ENCODE results near the gene CAPN12. TPM values are rescaled to one million over a fixed set of nuclear protein-coding genes. Genes with fewer than 3 reads are reported as not detected.

CAPN12 gene
- polyA plus RNA-seq, 3 donors: 1.8 TPM; not detected in 2

GRCh38 chr19:38726761-38727301 is 17.4 kb downstream of the CAPN12 start:
- no peak overlapping the region for H3K4me3 ChIP-seq (replicated peaks in 1 of 3; ENCODE audit: low read depth in 2 of 3, low read length in 3 of 3)
- H3K27me3 Mint-ChIP-seq (ENCODE audit: low read depth in 3 of 3): peaks cover 0 to 1% (median 0%) of the 10 kb centered on the region in 3 donors

GRCh38 chr19:38726284-38726673 is 18.0 kb downstream of the CAPN12 start:
- H3K27me3 Mint-ChIP-seq (ENCODE audit: low read depth in 3 of 3): peaks cover 0 to 1% (median 0%) of the 10 kb centered on the region in 3 donors
- peak overlapping the region in 3 of 7 donors; percentile 13 to 59 (median 35) for H3K27ac Mint-ChIP-seq
- no peaks in the 10 kb centered on the region for H3K9me3 ChIP-seq (replicated peaks in 1 of 2; ENCODE audit: control insufficient read depth in 1 of 2, insufficient read depth in 1 of 2, low read length in 2 of 2)
- H3K4me3 Mint-ChIP-seq: no peak overlapping the region
- H3K36me3 ChIP-seq (replicated peaks in 1 of 2; ENCODE audit: control insufficient read depth in 1 of 2, insufficient read depth in 2 of 2, low read length in 2 of 2): peaks cover 84 to 92% of the 10 kb centered on the region in 2 donors
- no peak for DNase-seq
- peaks cover 82 to 97% of the 10 kb centered on the region in 2 donors for H3K36me3 Mint-ChIP-seq
- H3K4me2 ChIP-seq (replicated peaks; ENCODE audit: extremely low read depth, low read length, poor library complexity, severe bottlenecking): no peak overlapping the region
- no peak overlapping the region for H2AFZ ChIP-seq (ENCODE audit: insufficient read depth, low read depth, low read length, poor library complexity, severe bottlenecking)
- H3K4me1 Mint-ChIP-seq: no peaks in the 10 kb centered on the region
- H3K27me3 ChIP-seq (ENCODE audit: control insufficient read depth in 2 of 2, insufficient read depth in 2 of 2, low read length in 2 of 2): no peaks in the 10 kb centered on the region
- no peaks in the 10 kb centered on the region for H3K4me1 ChIP-seq (ENCODE audit: control insufficient read depth in 1 of 2, insufficient read depth in 2 of 2, low read length in 2 of 2)
- intact Hi-C loops (cut with micrococcal nuclease): no loop called here
- H3K9ac ChIP-seq (ENCODE audit: insufficient read depth, low read length, poor library complexity, severe bottlenecking): no peak overlapping the region
- H3K79me2 ChIP-seq (ENCODE audit: insufficient read depth, low read length): no peaks in the 10 kb centered on the region
- H3K27ac ChIP-seq (ENCODE audit: low read depth in 1 of 2, low read length in 2 of 2): no peak overlapping the region
- no peak for TF ChIP-seq CTCF (IDR thresholded peaks at IDR 0.05)
- H4K20me1 ChIP-seq (ENCODE audit: insufficient read depth, low read length): peaks cover 4% of the 10 kb centered on the region
- H3K4me3 ChIP-seq (replicated peaks in 1 of 3; ENCODE audit: low read depth in 2 of 3, low read length in 3 of 3): no peak overlapping the region
- 98% methylated on average over 6 of the region's 6 CpGs for WGBS (ENCODE audit: insufficient coverage)
- H3K9me3 Mint-ChIP-seq: peaks cover 0 to 2% (median 0%) of the 10 kb centered on the region in 7 donors

More at GRCh38 chr19:38726761-38727301, 17.4 kb downstream of the CAPN12 start:
- H3K9me3 Mint-ChIP-seq: peaks cover 0 to 2% (median 0%) of the 10 kb centered on the region in 7 donors
- no peaks in the 10 kb centered on the region for H3K9me3 ChIP-seq (replicated peaks in 1 of 2; ENCODE audit: control insufficient read depth in 1 of 2, insufficient read depth in 1 of 2, low read length in 2 of 2)
- DNase-seq: no peak
- no peaks in the 10 kb centered on the region for H3K4me1 Mint-ChIP-seq
- H3K4me3 Mint-ChIP-seq: no peak overlapping the region
- no peaks in the 10 kb centered on the region for H3K27me3 ChIP-seq (ENCODE audit: control insufficient read depth in 2 of 2, insufficient read depth in 2 of 2, low read length in 2 of 2)
- H3K36me3 ChIP-seq (replicated peaks in 1 of 2; ENCODE audit: control insufficient read depth in 1 of 2, insufficient read depth in 2 of 2, low read length in 2 of 2): peaks cover 81 to 92% of the 10 kb centered on the region in 2 donors
- H3K79me2 ChIP-seq (ENCODE audit: insufficient read depth, low read length): no peaks in the 10 kb centered on the region
- H3K9ac ChIP-seq (ENCODE audit: insufficient read depth, low read length, poor library complexity, severe bottlenecking): no peak overlapping the region
- peak overlapping the region in 1 of 7 donors; percentile 37 for H3K27ac Mint-ChIP-seq
- no peak overlapping the region for H3K27ac ChIP-seq (ENCODE audit: low read depth in 1 of 2, low read length in 2 of 2)
- 93% methylated on average over 30 of the region's 30 CpGs for WGBS (ENCODE audit: insufficient coverage)
- intact Hi-C loops (cut with micrococcal nuclease): no loop called here
- H3K4me1 ChIP-seq (ENCODE audit: control insufficient read depth in 1 of 2, insufficient read depth in 2 of 2, low read length in 2 of 2): no peaks in the 10 kb centered on the region
- peaks cover 78 to 98% of the 10 kb centered on the region in 2 donors for H3K36me3 Mint-ChIP-seq
- H2AFZ ChIP-seq (ENCODE audit: insufficient read depth, low read depth, low read length, poor library complexity, severe bottlenecking): no peak overlapping the region
- peaks cover 4% of the 10 kb centered on the region for H4K20me1 ChIP-seq (ENCODE audit: insufficient read depth, low read length)
- no peak for TF ChIP-seq CTCF (IDR thresholded peaks at IDR 0.05)
- H3K4me2 ChIP-seq (replicated peaks; ENCODE audit: extremely low read depth, low read length, poor library complexity, severe bottlenecking): no peak overlapping the region
